C1 segment of cervical spinal cord (tissue), 14 donors: ENCODE measurements around the gene ELK1.
"Not testable (repeated sequence)": the region's sequence is repeated elsewhere in the genome, so short reads cannot be mapped to it uniquely, and the experiment has no call there.

Experiments used
- DNase-seq, 14 donors: peaks; one replicate each; lab custom pipeline; 2025; lab: John Stamatoyannopoulos, UW

Gene ELK1

DNA sequence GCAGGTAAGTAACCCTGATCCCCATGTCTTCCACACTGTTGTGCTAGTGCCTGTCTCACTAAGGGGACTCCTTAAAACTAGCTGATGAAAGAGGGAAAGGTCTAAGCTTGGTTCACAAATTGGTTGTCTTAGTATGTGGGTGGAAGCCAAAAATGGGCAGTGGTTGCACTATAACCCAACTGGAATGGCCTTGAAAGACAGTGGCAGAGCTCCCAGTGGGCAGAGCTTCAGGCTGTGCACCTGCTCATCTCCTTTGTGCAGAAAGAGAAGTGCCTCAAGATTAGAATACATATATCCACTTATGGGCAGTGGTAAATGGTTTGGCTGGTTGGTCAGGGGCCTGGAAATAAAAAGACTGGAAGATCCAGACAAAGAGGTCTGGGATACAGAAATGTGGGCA, 37.9 kb downstream of the ELK1 start:
- no peak for DNase-seq

DNA sequence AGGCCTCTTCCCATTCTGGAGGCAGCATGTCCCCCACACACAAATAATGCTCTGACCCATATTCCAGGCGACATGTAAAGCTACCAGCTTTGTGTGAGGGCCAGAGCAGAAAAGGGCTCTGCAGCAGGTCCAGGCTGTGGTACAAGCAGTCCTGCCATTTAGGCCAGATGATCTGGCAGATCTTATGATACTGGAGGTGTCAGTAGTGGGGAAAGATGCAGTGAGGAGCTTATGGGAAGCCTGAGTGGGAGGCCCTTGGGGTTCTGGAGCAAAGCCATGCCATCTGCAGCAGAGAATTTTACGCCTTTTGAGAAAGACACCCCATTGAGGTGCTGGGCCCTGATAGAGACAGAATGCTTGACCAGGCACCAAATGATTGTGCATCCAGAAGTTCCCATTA, 38.4 kb downstream of the ELK1 start:
- DNase-seq: peak in 1 of 14 donors; percentile 69

DNA sequence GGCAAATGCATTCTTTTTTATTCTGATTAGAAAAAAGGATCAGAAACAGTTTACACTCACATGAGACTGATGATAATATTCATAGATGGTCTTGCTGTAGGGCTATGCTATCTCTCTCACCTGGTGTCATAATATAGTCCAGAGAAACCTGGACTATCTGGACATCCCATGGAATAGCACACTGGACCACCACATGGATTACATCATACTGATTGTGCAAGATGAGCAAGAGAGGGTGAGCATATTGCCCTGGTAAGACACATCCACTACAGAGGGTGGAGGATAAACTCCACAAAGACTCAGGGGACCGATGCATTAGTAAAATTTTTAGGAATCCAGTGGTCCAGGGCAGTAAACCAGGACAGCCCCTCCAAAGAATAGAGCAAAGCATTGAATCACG, 38.9 kb downstream of the ELK1 start:
- no peak for DNase-seq

DNA sequence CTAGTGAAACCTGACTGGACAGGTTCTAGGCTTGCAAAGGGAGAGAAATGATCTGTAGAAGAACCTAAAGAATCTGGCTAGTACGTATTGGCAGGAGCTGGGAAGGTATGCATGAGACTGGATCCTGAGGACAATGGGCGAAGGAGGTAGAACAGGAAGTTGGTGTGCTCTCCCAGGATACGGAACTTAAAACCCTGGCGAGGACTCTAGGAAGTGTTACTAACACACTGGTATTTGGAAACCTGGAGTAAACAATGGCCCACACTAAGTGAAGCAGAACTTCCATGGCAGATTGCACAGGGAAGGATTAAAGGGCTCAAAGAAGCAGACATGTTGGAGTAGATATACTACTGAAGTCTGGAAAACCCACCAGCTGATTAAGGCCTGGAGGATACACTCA, 39.9 kb downstream of the ELK1 start:
- DNase-seq: no peak

DNA sequence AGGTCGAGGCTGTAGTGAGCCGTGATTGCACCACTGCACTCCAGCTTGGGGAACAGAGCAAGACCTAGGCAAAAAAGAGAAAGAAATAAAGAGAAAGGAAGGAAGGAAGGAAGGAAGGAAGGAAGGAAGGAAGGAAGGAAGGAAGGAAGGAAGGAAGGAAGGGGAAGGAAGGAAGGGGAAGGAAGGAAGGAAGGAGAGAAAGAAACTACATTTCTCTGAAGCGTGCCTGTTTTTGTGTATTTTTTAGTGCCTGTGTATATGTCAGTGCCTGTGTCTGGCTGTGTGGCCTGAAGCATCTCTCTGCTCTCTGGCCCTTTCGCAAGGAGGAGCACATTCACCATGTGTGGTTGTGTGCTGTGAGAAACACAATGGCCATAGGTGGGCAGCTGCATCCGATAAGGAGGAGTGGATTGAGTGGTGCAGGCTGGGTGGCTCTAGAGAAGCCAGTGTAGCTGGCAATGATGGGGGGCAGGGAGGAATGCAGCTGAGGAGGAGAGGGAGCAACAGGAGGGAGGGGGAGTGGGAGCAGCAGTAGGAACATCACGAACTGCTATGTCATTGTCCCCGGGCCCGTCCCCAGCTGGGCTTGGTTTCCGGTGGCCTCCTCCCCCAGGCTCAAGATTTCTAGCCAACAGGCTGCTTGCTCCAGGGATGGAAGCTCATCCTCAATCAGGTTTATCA, 42.1 kb downstream of the ELK1 start:
- DNase-seq: no peak

DNA sequence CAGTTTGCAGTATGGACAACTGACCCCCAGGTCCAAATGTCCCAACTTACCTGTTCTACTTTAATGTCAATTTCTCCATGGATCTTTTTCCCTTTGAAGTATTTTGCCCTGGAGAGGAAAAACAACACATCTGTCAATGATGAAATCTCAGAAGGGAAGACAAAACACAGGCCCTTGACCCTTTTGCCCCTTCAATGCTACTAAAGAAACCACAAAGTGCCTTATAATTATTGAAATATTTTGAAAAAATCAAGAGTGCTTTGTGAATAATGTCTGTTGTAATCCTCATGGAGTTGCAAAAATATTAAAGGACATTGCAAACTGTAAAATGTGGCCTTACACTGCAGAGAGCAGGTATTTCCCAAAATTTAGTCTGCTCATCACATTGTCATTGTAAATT, 43.3 kb downstream of the ELK1 start:
- DNase-seq: no peak

DNA sequence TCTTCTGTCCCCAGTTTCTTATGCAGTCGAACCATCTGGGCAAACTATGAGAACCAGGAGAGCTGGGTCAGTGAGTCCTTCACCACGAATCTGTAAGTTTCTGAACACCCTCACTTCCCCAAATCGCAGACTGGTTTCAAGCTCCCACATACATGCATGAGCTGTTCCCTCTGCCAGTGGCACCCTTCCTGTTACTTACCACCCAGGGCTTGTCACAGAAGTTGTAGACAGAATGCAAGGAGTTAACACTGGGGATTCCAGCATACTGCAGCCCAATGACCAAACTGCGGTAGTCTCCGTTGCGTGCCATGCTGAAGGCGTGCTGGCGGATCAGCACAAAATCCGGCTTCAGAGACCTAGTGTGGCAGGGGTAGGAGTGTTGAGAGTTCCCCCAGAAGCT, 45.3 kb downstream of the ELK1 start:
- no peak for DNase-seq

DNA sequence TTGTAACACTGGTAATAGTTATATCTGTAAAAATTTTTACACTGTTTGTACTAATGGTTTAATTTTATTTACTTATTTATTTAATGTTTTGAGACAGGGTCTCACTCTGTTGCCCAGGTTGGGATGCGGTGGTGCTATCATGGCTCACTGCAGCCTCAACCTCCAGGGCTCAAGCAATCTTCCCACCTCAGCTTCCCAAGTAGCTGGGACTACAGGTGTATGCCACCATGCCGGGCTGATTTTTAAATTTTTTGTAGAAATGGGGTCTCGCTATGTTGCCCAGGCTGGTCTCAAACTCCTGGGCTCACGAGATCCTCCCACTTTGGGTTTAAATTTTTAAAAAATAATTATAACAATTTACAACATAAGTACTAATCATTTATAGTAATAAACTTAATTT, 47.2 kb downstream of the ELK1 start:
- not testable (repeated sequence) for DNase-seq

DNA sequence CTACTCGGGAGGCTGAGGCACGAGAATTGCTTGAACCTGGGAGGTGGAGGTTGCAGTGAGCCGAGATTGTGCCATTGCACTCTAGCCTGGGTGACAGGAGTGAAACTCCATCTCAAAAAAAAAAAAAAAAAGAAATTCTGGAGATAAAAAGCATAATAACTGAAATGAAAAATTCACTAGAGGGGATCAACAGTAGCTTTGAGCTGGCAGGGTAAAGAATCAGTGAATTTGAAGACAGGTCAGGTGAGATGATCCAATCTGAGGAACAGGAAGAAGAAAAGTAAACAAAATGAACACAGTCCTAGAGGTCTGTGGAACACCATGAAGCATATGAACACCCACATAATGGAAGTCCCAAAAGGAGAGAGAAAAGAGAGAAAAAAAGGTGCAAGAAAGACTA, 53.1 kb downstream of the ELK1 start:
- no peak for DNase-seq

DNA sequence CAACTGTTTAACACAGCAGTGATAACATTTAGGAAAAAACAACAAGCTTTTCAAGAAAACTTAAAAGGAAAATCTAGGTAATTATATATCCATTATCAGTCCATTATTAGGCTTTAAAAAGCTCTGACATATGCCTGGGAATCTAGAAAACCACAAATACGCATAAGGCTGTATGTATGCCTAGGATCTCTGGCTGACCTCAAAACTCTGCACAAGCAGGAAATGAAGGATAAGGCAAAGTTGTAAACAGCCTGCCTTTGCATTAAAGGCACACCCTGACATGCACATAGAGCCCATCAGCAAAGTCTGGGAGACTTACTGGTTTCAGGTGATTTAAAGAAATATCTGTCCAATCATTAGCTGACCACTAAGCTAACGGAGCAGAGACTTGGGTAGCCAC, 54.1 kb downstream of the ELK1 start:
- no peak for DNase-seq

DNA sequence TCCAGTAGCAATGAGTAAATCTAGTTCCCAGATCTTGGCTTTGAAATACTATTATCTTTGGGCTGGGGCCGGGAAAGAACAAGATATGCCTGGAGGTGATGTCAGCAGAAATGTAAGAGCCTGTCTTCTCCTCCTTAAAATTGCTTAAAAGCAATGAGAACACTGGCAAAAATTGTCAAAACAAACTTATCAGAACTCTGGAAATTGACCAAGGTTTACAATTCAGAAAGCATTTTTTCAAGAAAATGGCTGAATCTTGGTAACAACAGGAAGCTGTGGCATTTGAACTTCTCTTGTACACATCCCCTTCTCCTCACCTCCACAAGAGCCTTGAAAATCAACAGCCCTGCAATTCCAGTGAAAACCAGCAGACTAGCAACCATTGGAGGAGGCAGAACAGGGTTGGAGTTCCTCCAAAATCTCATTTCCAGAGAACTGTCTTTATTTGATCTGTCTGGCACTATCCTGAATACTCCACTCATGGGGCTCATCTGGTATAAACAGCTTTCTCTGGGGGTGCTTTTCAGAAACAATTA, 54.6 kb downstream of the ELK1 start:
- no peak for DNase-seq

DNA sequence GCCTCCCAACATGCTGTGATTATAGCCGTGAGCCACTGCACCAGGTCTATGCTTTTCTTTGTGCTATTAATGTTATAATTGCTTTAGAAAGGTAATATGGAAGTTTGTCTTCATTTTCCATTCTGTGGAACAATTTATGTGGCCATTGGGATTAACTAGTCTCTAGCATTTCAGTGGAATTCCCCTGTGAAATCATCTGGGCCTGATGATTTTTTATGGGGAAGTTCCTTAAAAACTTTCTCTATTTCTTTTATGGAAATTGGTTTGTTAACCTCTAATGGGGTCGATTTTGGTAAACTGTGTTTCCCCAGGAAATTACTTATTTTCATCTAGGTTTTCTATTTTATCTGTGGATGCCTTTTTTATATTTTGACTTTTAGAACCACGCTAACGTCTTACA, 56.8 kb downstream of the ELK1 start:
- DNase-seq: no peak

DNA sequence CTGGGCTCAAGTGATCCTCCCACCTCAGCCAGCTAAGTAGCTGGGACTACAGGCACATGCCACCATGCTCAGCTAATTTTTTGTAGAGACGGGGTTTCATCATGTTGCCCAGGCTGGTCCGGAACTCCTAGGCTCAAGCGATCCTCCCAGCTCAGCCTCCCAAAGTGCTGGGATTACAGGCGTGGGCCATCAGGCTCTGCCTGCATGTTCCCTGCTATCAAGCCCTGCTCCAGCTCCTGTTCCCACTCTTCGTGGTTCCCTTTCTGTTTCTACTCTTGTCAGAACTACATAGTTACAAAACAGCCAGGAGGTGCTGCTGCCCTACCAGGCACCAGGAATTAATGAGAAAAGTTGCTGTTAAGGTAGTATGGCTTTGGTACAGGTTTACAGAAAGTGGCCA, 59.4 kb downstream of the ELK1 start:
- DNase-seq: no peak

DNA sequence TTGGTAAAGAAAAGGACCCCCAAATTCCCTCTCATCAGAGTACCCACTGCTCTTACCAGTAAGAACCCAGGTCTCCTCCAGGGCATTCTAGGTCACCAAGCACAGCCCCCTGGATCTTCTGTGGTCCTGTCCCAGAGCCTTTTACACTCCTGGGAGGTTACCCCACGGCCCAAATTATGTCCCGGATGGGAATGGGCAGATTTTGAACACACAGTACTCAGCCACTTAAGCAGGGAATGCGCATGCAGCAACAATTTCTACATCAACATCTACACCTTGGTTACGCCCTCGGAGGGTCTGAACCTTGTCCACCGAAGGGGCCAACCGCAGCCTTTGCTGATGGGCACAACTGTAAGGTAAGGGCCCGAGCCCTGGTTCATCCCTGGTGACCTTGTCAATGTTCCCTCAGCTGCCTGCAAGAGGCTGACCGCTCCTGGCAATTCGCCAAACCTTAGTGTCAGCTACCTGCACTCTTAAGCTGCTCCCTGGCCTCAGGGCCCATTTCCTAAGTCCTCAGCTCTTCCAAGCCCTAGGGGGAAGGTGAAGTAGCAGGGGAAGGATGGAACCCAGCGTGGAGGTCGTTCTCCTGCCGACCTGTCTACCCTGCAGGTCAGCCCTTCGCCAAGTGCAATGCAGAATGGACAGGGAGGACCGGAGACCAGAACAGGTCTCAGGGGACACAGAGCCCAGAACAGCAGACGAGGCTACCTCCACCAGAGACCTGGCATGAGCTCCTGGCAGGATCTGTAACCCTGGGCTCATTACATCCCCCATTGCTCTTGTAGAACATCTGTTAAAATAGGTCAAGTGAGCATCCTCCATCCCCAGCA, 62.2 kb downstream of the ELK1 start:
- DNase-seq: no peak

DNA sequence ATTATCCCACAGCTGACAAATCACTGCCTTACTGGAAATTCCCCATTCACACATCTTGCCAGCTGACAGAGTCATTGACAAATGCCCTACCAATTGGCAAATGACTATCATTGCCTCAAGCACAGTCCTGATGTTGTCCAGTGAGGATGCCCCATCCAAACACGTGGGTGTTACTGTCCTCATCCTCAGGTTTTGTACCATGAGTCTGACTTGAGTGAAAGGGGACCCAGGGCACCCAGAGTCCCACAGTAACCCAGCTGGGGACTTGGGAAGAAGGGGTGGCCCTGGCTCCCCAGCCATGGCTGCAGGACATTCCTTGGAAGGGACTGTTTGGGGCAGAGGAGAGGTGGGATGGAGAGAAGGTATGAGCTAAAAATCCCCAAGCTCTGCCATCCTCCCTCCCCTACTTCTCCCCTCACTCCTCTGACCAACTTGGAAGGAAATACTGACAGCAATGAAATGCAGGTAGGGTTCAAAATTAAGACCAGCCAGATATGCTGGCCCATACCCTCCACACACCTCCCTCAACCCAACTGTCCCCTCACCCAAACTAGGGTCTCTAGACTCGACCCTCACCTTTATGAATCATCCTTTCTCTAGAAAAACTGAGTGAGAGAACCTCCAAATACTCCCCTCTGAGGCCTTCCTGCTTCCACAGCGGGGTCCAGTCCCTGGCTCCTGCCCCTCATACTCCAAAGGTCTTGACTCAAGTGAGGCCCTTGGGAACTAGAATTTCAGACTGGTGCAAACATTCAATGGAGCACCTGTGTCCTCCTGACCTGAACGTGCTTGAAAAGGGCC, 63.1 kb downstream of the ELK1 start:
- no peak for DNase-seq

DNA sequence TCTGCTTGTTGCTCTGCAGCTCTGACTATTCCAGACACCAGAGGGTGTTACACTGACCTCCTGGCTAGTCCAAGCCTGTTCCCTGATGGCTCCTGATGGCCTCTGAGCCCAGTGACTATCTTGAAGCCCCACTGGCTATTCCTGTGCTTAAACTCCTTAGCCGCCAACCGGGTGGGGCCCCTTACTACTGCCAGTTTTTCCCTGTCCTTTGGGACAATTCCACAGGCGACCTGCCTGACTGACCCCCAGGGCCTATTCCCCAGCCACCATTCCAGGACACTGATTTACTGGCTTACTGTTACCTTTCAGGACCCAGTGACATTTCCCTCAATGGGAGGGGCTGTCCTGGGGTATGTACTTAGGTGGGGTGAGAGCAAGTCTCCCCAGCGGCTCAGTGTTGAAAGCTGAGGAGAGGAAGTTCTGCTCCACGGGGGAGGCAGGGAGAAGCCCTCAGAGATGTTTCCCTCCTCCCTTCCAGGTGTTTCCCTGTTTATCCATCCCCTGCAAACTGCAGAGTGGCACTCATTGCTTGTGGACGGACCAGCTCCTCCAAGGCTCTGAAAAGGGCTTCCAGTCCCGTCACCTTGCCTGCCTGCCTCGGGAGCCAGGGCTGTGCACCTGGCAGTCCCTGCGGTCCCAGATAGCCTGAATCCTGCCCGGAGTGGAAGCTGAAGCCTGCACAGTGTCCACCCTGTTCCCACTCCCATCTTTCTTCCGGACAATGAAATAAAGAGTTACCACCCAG, 64.1 kb downstream of the ELK1 start:
- no peak for DNase-seq
